Measurements from ENCODE around the gene BFSP1. TPM values are rescaled to one million over a fixed set of nuclear protein-coding genes. Genes with fewer than 3 reads are reported as not detected.
A peak's percentile ranks its signal among the peaks of the same experiment; 100 is the strongest.

The BFSP1 gene
- total RNA-seq, 1 donor from 2014 or later = 1.0 TPM

DNA sequence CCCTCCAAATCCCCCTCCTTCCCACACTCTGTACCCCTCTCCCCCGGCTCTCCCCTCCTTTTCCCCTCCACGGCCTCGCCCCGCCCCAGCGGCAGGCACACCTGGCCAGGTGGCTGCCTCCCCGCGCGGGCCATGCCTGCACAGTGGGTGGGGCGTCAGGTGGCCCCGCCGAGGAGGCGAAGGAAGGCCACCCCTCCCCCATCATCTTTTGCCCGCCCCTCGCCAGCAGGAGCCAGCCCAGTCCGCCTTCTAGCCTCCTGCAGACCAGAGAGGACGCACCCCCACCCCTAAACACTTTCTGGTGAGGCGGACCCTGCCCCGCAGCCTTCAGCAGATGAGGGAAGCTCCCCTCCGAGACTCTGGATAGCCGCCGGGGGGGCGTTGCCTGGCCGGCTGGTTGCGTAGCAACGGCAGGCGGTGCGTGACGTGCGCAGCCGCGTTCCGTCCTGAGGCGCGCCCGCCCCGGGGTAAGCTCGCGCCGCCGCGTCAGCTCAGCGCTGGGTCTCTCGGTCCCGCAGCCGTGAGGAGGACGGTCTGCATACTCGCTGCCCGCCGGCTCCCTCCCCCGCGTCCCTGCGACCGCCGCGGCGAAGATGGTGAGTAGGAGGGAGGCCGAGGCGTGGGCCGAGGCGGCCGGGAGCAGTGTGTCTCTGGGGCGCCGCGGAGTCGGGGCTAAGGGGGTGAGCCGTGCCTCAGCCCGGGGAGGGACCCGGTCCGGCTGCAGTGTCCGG is 38.6 kb upstream of the BFSP1 start, which contains the start of gene DSTN:
Gene DSTN, plus strand, starts transcription at position 460 of the 731 bp plus-strand sequence. Its CDS starts 134 bp downstream, at position 594.
- no peaks in the 10 kb centered on the region for H3K36me3 ChIP-seq (ENCODE audit: control insufficient read depth in 3 of 3, insufficient read depth in 3 of 3, low read length in 3 of 3)
- peak within 1 kb of the TSS; percentile 88 to 96 (median 90) for H3K9ac ChIP-seq (ENCODE audit: low read depth in 1 of 3, low read length in 3 of 3)
- H3K27me3 ChIP-seq (ENCODE audit: control insufficient read depth in 3 of 3, insufficient read depth in 3 of 3, low read length in 3 of 3) = no peaks in the 10 kb centered on the region
- H3K9me3 ChIP-seq (ENCODE audit: control insufficient read depth in 3 of 3, low read length in 3 of 3) = no peaks in the 10 kb centered on the region
- peak within 1 kb of the TSS; percentile 83 to 97 (median 89) for H3K4me3 ChIP-seq (ENCODE audit: low read length in 3 of 3)
- peak within 1 kb of the TSS; percentile 96 for H3K27ac ChIP-seq (ENCODE audit: low read depth, low read length)
- peaks cover 11 to 29% (median 18%) of the 10 kb centered on the region in 3 donors for H3K4me1 ChIP-seq (ENCODE audit: control insufficient read depth in 3 of 3, insufficient read depth in 3 of 3, low read length in 3 of 3)

DNA sequence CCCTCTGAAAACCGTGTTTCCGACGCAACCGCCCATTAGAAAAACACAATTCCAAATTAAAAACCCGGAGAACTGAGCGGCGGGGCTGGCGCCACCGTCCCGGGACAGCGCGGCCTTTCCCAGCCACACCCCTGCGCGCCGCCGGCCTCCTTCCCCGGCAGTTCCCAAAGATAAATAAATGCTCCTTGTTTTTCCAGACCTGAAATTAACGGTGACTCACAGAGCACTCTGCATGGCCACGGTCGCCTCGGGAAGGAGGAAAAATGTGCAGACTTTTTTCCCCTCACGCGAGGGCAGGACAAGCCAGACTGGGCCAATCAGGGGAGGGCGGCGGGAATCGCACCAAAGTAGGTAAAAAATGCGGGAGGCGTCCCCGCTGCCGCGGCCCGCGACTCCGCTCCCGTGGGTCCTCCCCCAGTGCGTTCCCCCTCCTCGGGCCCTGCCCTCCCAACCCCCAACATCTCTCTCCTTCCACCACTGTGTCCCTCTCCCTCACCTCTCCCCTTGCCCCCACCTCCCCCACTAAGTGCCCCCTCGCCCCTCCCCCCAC is 37.9 kb upstream of the BFSP1 start:
- Histone ChIP-seq H3K27ac (ENCODE audit: low read depth, low read length) (peak overlapping the region; percentile 96), H3K9ac (ENCODE audit: low read depth in 1 of 3, low read length in 3 of 3) (peak overlapping the region; percentile 71 to 73 (median 72)), H3K36me3 (ENCODE audit: control insufficient read depth in 3 of 3, insufficient read depth in 3 of 3, low read length in 3 of 3) (no peaks in the 10 kb centered on the region), H3K4me3 (ENCODE audit: low read length in 3 of 3) (peak overlapping the region; percentile 83 to 97 (median 89)), H3K9me3 (ENCODE audit: control insufficient read depth in 3 of 3, low read length in 3 of 3) (no peaks in the 10 kb centered on the region), H3K4me1 (ENCODE audit: control insufficient read depth in 3 of 3, insufficient read depth in 3 of 3, low read length in 3 of 3) (peaks cover 11 to 26% (median 18%) of the 10 kb centered on the region in 3 donors), H3K27me3 (ENCODE audit: control insufficient read depth in 3 of 3, insufficient read depth in 3 of 3, low read length in 3 of 3) (no peaks in the 10 kb centered on the region)

DNA sequence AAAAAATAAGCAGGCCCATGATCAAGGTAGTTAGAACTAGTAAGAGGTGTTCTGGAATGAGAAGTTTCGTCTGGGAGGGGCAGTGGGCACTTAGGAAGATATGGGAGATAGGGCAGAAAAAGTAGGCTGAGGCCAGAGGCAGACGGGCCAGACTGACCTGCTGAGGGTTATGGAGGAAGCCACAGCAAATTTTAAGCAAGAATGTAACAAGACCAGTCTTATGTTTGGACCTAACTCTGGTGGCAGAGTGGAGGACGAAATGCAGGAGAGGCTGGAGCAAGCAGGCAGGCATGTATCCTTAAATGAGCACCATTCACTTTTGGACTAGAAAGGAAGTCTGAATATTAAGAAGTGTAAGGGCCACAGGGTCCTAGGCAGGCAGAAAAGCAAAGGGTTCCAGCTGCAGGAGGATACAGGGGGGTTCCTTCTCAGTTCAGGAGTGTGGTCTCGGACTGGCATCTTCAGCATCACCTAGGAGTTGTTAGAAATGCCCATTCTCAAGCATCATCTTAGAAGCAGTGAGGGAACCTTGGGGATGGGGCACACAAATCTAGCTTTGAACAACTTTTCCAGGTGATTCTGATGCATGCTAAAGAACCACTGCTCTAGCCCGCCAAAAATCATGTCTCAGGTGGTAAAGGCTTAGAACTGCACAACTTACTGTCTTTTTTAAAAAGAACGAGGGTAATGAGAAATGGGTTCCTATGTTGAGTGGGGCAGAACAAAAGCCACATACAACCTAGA is 37.0 kb upstream of the BFSP1 start:
- Histone ChIP-seq H3K27ac (ENCODE audit: low read depth, low read length) (peak overlapping the region; percentile 96), H3K4me1 (ENCODE audit: control insufficient read depth in 3 of 3, insufficient read depth in 3 of 3, low read length in 3 of 3) (peaks cover 11 to 23% (median 18%) of the 10 kb centered on the region in 3 donors), H3K9ac (ENCODE audit: low read depth in 1 of 3, low read length in 3 of 3) (peak overlapping the region; percentile 71 to 73 (median 72)), H3K36me3 (ENCODE audit: control insufficient read depth in 3 of 3, insufficient read depth in 3 of 3, low read length in 3 of 3) (no peaks in the 10 kb centered on the region), H3K9me3 (ENCODE audit: control insufficient read depth in 3 of 3, low read length in 3 of 3) (no peaks in the 10 kb centered on the region), H3K27me3 (ENCODE audit: control insufficient read depth in 3 of 3, insufficient read depth in 3 of 3, low read length in 3 of 3) (no peaks in the 10 kb centered on the region), H3K4me3 (ENCODE audit: low read length in 3 of 3) (peak overlapping the region; percentile 7 to 97 (median 83))

DNA sequence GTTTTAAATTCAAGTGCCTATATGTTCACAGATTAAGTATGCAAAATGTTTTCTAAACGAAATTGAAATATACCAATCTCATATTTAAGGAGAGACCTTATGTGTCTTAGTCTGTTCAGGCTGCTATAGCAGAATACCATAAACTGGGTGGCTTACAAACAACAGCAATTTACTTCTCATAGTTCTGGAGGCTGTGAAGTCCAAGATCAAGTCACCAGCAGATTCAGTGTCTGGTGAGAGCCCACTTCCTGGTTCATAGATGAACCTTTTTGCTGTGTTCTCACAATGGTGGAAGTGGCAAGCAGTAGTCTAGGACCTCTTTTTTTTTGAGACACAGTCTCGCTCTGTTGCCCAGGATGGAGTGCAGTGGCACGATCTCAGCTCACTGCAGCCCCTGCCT is 35.2 kb upstream of the BFSP1 start:
- Histone ChIP-seq H3K27me3 (ENCODE audit: control insufficient read depth in 3 of 3, insufficient read depth in 3 of 3, low read length in 3 of 3) (no peaks in the 10 kb centered on the region), H3K4me3 (ENCODE audit: low read length in 3 of 3) (no peak overlapping the region), H3K36me3 (ENCODE audit: control insufficient read depth in 3 of 3, insufficient read depth in 3 of 3, low read length in 3 of 3) (no peaks in the 10 kb centered on the region), H3K9ac (ENCODE audit: low read depth in 1 of 3, low read length in 3 of 3) (no peak overlapping the region), H3K4me1 (ENCODE audit: control insufficient read depth in 3 of 3, insufficient read depth in 3 of 3, low read length in 3 of 3) (peaks cover 11 to 15% (median 11%) of the 10 kb centered on the region in 3 donors), H3K27ac (ENCODE audit: low read depth, low read length) (no peak overlapping the region), H3K9me3 (ENCODE audit: control insufficient read depth in 3 of 3, low read length in 3 of 3) (no peaks in the 10 kb centered on the region)

DNA sequence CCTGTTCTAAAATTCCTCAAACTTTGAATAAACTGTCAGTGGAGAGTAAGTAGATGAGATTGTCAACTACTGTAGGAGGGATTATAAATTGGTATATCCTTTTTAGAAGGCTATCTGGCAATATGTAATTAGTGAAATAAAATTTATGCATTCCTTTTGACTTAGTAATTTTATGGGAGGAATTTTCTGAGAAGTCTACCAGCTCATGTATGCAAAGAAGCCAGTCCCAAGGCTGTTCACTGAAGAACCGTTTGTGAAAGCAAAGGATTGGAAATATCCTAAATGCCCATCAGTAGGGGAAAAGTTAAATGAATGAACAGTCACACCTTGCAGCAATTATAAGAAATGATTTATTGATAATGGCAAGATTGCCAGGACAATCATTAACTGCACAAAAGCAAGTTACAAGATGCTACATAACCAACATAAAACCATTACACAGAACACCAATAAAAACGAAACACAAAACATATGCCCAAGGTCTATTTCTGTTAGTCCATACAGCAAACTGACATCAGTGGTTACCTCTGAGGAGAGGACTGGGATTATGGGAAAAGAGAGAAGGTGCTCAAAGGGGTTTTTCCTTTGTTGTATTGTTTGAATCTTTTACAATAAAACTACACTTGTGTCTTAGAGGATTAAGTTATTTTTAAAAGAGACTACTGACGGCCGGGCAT is 34.1 kb upstream of the BFSP1 start:
- H3K27me3 ChIP-seq (ENCODE audit: control insufficient read depth in 3 of 3, insufficient read depth in 3 of 3, low read length in 3 of 3) = no peaks in the 10 kb centered on the region
- peaks cover 5 to 8% (median 6%) of the 10 kb centered on the region in 3 donors for H3K4me1 ChIP-seq (ENCODE audit: control insufficient read depth in 3 of 3, insufficient read depth in 3 of 3, low read length in 3 of 3)
- H3K4me3 ChIP-seq (ENCODE audit: low read length in 3 of 3) = no peak overlapping the region
- no peak overlapping the region for H3K9ac ChIP-seq (ENCODE audit: low read depth in 1 of 3, low read length in 3 of 3)
- no peaks in the 10 kb centered on the region for H3K36me3 ChIP-seq (ENCODE audit: control insufficient read depth in 3 of 3, insufficient read depth in 3 of 3, low read length in 3 of 3)
- no peak overlapping the region for H3K27ac ChIP-seq (ENCODE audit: low read depth, low read length)
- H3K9me3 ChIP-seq (ENCODE audit: control insufficient read depth in 3 of 3, low read length in 3 of 3) = no peaks in the 10 kb centered on the region

DNA sequence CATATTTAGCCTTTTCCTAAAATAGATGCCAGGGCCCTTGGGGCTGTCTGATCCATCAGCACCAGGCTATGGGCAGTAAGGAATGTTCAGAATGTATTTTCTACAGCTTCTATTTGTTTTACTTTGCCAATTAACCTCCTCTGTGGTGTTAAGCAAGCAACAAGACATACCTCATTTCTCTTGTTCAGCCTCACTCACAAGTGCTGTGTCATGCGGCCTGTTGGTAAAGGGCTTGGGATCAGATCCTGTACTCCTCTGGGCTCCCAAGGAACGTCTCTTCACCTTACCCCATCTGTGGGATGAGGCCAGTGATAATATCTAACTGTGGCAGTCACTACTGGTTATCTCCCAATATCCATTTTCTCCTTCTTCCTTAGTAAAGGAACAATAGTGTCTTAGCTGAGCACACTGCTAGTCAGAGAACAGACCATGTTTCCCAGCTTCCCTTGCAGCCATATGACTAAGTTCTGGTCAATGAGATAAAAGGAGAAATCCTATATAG is 31.7 kb upstream of the BFSP1 start:
- Histone ChIP-seq H3K4me3 (ENCODE audit: low read length in 3 of 3) (no peak overlapping the region), H3K9ac (ENCODE audit: low read depth in 1 of 3, low read length in 3 of 3) (no peak overlapping the region), H3K27ac (ENCODE audit: low read depth, low read length) (no peak overlapping the region), H3K9me3 (ENCODE audit: control insufficient read depth in 3 of 3, low read length in 3 of 3) (no peaks in the 10 kb centered on the region), H3K36me3 (ENCODE audit: control insufficient read depth in 3 of 3, insufficient read depth in 3 of 3, low read length in 3 of 3) (no peaks in the 10 kb centered on the region), H3K4me1 (ENCODE audit: control insufficient read depth in 3 of 3, insufficient read depth in 3 of 3, low read length in 3 of 3) (peaks cover 0 to 15% (median under 1%) of the 10 kb centered on the region in 3 donors), H3K27me3 (ENCODE audit: control insufficient read depth in 3 of 3, insufficient read depth in 3 of 3, low read length in 3 of 3) (no peaks in the 10 kb centered on the region)

DNA sequence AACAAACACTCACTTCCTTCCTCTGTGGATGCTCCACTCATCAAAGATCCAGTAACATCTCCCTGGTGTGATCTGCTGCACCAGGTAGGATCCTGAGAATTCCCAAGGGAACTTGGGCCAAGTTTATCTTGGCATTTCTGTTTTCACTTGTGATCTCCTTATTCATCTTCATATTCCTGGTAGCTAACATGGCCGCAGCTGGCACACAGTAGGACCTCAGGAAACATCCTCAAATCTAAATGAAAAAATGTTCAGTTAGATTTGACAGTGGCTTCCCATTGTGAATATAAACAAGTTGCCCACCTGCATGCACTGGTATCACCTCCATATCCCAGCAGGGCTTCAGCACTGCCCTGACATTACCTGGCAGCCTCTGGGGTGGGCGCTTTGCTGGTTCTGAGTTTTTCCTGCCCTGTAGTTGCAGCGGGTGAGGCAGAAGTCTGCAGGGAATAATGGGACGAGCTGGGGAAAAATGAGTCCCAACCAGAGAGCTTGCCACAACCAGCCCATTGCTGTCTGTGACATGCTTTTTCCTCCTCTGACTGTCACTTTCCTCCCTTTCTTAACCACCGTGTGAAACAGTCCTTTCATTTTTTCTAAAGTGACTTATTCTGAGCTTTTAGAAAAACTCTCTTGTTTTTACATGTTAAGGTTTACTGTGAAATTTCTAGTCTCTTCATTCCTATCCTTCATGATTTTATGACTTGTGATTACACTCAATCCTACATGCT is 29.3 kb upstream of the BFSP1 start:
- H3K4me1 ChIP-seq (ENCODE audit: control insufficient read depth in 3 of 3, insufficient read depth in 3 of 3, low read length in 3 of 3) = peaks cover 7 to 26% (median 8%) of the 10 kb centered on the region in 3 donors
- no peaks in the 10 kb centered on the region for H3K36me3 ChIP-seq (ENCODE audit: control insufficient read depth in 3 of 3, insufficient read depth in 3 of 3, low read length in 3 of 3)
- H3K9ac ChIP-seq (ENCODE audit: low read depth in 1 of 3, low read length in 3 of 3) = no peak overlapping the region
- H3K27ac ChIP-seq (ENCODE audit: low read depth, low read length) = no peak overlapping the region
- H3K27me3 ChIP-seq (ENCODE audit: control insufficient read depth in 3 of 3, insufficient read depth in 3 of 3, low read length in 3 of 3) = no peaks in the 10 kb centered on the region
- no peak overlapping the region for H3K4me3 ChIP-seq (ENCODE audit: low read length in 3 of 3)
- H3K9me3 ChIP-seq (ENCODE audit: control insufficient read depth in 3 of 3, low read length in 3 of 3) = no peaks in the 10 kb centered on the region

DNA sequence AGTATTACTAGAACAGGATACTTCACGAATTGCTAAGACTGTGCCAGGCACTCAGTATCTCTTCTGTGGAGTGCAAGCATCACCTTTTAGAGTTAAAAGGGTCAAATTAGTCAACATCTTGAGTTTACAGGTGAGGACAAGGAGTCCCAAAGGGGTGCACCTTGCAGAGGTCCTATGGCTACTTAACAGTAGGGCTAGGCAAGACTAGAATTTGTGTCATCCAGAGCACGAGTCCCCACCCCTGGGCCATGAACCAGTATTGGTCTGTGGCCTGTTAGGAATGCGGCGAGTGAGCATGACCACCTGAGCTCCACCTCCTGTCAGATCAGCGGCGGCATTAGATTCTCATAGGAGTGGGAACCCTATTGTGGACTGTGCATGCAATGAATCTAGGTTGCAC is 28.2 kb upstream of the BFSP1 start:
- H3K9me3 ChIP-seq (ENCODE audit: control insufficient read depth in 3 of 3, low read length in 3 of 3) = no peaks in the 10 kb centered on the region
- H3K4me3 ChIP-seq (ENCODE audit: low read length in 3 of 3) = no peak overlapping the region
- H3K4me1 ChIP-seq (ENCODE audit: control insufficient read depth in 3 of 3, insufficient read depth in 3 of 3, low read length in 3 of 3) = peaks cover 7 to 26% (median 8%) of the 10 kb centered on the region in 3 donors
- no peaks in the 10 kb centered on the region for H3K27me3 ChIP-seq (ENCODE audit: control insufficient read depth in 3 of 3, insufficient read depth in 3 of 3, low read length in 3 of 3)
- no peak overlapping the region for H3K9ac ChIP-seq (ENCODE audit: low read depth in 1 of 3, low read length in 3 of 3)
- peak overlapping the region; percentile 79 for H3K27ac ChIP-seq (ENCODE audit: low read depth, low read length)
- H3K36me3 ChIP-seq (ENCODE audit: control insufficient read depth in 3 of 3, insufficient read depth in 3 of 3, low read length in 3 of 3) = no peaks in the 10 kb centered on the region

DNA sequence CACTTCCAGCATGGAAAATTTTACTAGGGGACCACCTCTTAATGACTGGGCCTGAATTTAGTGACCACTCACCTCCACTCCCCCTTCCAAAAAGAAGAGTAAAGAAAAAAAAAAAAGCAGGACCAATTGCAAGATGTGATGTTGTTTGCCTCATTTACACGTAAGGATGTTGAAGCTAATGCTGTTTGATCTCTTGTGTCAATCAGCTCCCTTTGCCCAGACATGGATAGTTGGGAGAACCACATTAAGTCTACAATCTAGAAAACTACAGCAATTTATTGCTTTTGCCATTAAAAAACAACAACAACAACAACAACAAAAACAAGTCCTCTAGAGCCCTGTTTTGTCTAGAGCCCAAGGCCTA is 27.7 kb upstream of the BFSP1 start:
- Histone ChIP-seq H3K36me3 (ENCODE audit: control insufficient read depth in 3 of 3, insufficient read depth in 3 of 3, low read length in 3 of 3) (no peaks in the 10 kb centered on the region), H3K4me1 (ENCODE audit: control insufficient read depth in 3 of 3, insufficient read depth in 3 of 3, low read length in 3 of 3) (peaks cover 7 to 26% (median 8%) of the 10 kb centered on the region in 3 donors), H3K9me3 (ENCODE audit: control insufficient read depth in 3 of 3, low read length in 3 of 3) (no peaks in the 10 kb centered on the region), H3K4me3 (ENCODE audit: low read length in 3 of 3) (no peak overlapping the region), H3K27me3 (ENCODE audit: control insufficient read depth in 3 of 3, insufficient read depth in 3 of 3, low read length in 3 of 3) (no peaks in the 10 kb centered on the region), H3K27ac (ENCODE audit: low read depth, low read length) (peak overlapping the region; percentile 79), H3K9ac (ENCODE audit: low read depth in 1 of 3, low read length in 3 of 3) (no peak overlapping the region)

Measured in skeletal muscle tissue (tissue), 4 donors.